ENCODE measurements around the gene CSK. TPM values are rescaled to one million over a fixed set of nuclear protein-coding genes. Genes with fewer than 3 reads are reported as not detected.

Gene CSK
- total RNA-seq, 4 donors from 2014 or later, result 33.1 to 45.2 (median 35.5) TPM

DNA sequence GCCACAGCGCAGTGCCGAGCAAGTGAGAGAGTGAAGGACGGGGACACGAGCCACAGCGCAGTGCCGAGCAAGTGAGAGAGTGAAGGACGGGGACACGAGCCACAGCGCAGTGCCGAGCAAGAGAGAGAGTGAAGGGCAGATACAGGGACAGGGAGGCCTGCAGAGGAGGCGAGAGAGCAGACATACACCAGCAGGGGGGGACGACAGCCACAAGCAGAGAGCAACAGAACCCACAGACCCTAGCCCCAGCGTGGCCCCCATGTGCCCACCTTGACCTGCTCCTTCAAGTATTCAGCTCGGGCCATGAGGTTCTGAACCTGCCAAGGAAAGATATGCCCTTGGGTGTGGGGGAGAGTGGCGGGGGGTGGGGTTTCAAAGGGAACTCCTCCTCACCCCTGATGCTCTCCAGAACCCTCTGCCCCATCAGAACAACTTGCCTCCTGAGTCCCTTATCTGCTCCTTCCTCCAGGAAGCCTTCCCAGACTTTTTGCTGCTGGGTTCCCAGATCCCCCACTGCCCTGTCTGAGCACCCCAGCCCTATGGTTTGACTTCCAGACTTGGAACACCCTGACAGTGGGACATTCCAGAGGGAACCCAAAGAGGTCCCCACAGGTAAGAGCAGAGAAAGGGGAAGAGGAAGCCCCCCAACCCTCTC is 55.7 kb downstream of the CSK start:
- TF ChIP-seq EP300 (IDR thresholded peaks at IDR 0.05), result no peak
- Histone ChIP-seq H3K4me3 (no peak overlapping the region), H3K4me1 (peaks cover 18% of the 10 kb centered on the region), H3K27me3 (no peaks in the 10 kb centered on the region), H3K27ac (no peak overlapping the region), H3K9me3 (no peaks in the 10 kb centered on the region), H3K36me3 (peaks cover 40% of the 10 kb centered on the region)
- 88% methylated on average over 15 of the region's 15 CpGs for WGBS
- no peak for DNase-seq (ENCODE audit: low spot score in 2 of 2)

DNA sequence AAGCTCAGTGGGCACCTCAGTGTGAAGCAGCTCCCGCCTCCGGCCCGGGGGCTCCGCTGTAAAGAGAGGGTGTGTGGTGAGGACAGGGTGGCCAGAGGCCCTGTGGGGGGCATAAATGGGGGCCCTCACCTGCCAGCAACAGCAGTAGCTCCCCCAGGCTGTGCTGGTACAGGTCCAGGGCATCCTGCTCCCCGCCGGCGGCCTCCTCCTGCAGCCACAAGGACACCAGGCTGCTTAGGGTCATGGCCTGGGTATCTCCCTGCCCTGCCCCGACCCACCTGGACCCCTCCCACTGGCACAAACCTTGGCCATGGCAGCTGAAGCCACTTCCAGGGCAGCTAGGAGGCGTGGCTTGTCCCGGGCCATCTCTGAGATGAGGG is 56.2 kb downstream of the CSK start:
- Histone ChIP-seq H3K9me3 (no peaks in the 10 kb centered on the region), H3K27ac (no peak overlapping the region), H3K4me3 (no peak overlapping the region), H3K4me1 (peaks cover 20% of the 10 kb centered on the region), H3K27me3 (no peaks in the 10 kb centered on the region), H3K36me3 (peaks cover 40% of the 10 kb centered on the region)
- TF ChIP-seq POLR2A (IDR thresholded peaks at IDR 0.05), result no peak
- TF ChIP-seq, protein P1, sequence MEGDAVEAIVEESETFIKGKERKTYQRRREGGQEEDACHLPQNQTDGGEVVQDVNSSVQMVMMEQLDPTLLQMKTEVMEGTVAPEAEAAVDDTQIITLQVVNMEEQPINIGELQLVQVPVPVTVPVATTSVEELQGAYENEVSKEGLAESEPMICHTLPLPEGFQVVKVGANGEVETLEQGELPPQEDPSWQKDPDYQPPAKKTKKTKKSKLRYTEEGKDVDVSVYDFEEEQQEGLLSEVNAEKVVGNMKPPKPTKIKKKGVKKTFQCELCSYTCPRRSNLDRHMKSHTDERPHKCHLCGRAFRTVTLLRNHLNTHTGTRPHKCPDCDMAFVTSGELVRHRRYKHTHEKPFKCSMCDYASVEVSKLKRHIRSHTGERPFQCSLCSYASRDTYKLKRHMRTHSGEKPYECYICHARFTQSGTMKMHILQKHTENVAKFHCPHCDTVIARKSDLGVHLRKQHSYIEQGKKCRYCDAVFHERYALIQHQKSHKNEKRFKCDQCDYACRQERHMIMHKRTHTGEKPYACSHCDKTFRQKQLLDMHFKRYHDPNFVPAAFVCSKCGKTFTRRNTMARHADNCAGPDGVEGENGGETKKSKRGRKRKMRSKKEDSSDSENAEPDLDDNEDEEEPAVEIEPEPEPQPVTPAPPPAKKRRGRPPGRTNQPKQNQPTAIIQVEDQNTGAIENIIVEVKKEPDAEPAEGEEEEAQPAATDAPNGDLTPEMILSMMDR (IDR thresholded peaks at IDR 0.05), result no peak
- WGBS, result 90% methylated on average over 7 of the region's 10 CpGs
- no peak for DNase-seq (ENCODE audit: low spot score in 2 of 2)

DNA sequence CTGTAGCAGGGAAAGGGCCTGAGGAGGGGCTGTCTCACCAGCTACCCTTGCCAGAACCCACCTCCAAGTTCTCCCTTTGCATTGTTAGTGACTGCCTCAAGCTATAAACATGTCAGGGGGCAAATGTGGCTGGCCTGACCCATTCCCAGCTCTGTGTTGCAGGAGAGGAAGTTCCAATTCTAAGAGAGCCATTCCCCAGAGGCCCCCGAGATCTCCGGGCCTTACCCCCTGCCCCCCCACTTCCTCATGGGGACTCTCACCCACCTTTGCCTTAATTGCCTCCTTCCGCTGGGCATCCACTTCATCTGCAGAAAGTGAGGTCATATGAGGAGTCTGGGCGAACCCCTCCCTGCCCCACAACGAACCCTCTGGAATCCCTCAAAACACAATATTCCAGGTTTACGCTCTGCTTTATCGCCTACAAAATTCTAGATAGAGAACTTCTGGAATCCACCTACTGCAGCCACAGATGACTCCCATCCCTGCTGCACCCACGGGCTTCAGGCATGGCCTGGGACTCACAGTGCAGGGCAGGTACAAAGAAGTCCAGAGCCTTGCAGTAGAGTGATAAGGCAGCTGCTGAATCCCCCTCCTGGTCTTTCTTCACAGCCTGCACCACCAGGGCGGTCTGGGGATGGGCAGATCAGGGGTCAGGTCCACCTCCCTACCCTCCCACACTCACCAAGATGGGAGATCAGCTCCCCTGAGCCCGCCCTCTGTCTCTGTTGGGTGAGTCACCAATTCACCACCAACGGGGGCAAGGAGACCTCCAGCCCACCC is 57.1 kb downstream of the CSK start:
- Histone ChIP-seq H3K27ac (no peak overlapping the region), H3K36me3 (peaks cover 40% of the 10 kb centered on the region), H3K4me3 (no peak overlapping the region), H3K4me1 (peaks cover 27% of the 10 kb centered on the region), H3K9me3 (no peaks in the 10 kb centered on the region), H3K27me3 (no peaks in the 10 kb centered on the region)
- no peak for DNase-seq (ENCODE audit: low spot score in 2 of 2)
- TF ChIP-seq POLR2AphosphoS5 (IDR thresholded peaks at IDR 0.05) (no peak), POLR2A (IDR thresholded peaks at IDR 0.05) (no peak), EP300 (IDR thresholded peaks at IDR 0.05) (no peak)
- TF ChIP-seq, protein P1 (IDR thresholded peaks at IDR 0.05), result no peak
- WGBS, result 88% methylated on average over 10 of the region's 11 CpGs

DNA sequence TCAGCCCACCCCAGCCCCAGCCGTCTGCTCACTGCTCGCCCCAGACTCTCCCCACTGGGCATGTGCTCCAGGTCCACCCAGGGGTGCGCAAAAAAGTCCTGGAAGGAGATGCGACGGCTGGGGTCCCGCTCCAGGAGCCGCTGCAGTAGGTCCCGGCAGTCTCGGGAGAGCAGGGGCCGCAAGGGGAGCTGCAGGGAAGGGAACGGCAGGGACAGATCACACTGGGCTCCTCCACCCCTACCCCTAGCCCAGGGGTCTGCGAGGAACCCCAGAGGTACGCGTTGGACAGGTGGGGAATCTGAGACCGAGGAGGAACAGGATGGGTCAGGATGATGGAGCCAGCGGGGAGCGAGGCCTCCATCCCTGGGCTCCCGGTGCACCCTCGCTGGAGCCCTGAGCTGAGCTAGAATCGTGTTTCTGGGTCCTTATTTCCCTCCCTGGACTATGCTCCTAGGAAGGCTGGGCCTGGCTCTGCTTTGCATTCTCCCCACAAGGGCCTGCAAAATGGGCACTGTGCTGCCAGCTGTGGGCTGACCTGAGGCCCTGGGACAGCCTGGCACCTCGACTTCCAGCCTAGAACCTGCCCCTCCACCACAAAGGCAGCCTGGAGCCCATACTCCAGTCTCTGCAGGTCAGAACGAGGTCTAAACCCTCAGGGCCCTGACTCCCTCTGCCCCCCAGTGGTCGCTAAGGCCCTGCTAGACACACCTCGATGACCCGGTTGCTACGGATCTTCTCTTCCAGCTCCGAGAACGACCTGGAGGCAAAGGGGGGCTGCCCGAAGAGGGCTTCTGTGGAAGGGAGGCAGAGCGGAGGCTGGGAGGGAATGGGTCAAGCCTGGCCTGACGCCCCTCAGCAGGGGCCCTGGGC is 57.9 kb downstream of the CSK start:
- H3K4me1 ChIP-seq, result peaks cover 35% of the 10 kb centered on the region
- H3K4me3 ChIP-seq, result no peak overlapping the region
- no peaks in the 10 kb centered on the region for H3K27me3 ChIP-seq
- 92% methylated on average over 23 of the region's 31 CpGs for WGBS
- H3K27ac ChIP-seq, result no peak overlapping the region
- no peaks in the 10 kb centered on the region for H3K9me3 ChIP-seq
- DNase-seq (ENCODE audit: low spot score in 2 of 2), result no peak
- peaks cover 45% of the 10 kb centered on the region for H3K36me3 ChIP-seq
- no peak for TF ChIP-seq POLR2A (IDR thresholded peaks at IDR 0.05)
- TF ChIP-seq, protein P1 (IDR thresholded peaks at IDR 0.05), result no peak
- no peak for TF ChIP-seq POLR2AphosphoS5 (IDR thresholded peaks at IDR 0.05)
- TF ChIP-seq EP300 (IDR thresholded peaks at IDR 0.05), result no peak

DNA sequence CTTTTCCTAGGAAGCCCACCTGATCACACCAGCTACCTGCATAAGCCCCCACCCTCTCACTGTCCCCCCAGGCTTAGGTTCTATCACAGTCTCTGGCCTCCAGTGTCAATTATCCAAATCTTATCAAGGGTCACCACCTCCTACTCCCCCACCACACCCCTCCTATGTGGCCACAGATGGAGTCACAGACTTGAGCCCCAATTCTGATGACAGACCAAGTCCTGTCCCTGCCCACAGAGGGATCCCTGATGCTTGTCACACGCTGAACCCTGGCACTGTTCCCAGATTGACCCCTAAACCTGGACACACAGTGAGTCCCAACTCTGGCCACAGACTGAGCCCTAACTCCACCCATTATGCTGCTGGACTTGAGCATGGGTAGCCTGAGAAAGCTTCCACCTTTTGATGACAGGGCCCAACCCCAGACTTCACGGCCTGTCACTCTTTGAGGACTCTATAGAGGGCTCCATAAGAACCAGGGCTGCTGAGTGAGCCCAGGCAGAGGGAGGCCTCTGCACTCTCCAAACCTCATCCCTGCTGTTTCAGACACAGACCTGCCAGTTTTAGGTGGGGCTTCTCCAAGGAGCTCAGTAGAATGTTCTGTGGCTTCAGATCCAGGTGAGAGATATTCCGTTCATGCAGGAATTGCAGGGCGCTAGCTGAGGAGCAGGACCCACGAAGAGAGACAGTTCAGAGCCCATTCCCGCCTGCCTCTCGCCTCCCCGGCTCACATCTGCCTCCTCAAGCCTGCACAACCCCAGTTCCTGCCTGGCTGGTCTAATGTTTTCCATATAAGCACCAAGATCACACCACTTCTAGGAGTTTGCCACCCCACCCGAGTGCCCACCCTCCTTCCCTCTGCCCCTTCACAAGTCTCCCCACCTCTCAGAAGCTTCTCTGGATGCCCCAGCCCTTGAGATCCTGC is 59.2 kb downstream of the CSK start:
- DNase-seq (ENCODE audit: low spot score in 2 of 2), result no peak
- TF ChIP-seq EP300 (IDR thresholded peaks at IDR 0.05), result no peak
- TF ChIP-seq, protein P1 (IDR thresholded peaks at IDR 0.05), result no peak
- TF ChIP-seq POLR2A (IDR thresholded peaks at IDR 0.05), result no peak
- no peak for TF ChIP-seq POLR2AphosphoS5 (IDR thresholded peaks at IDR 0.05)
- Histone ChIP-seq H3K9me3 (no peaks in the 10 kb centered on the region), H3K27me3 (no peaks in the 10 kb centered on the region), H3K36me3 (peaks cover 54% of the 10 kb centered on the region), H3K4me3 (no peak overlapping the region), H3K4me1 (peaks cover 38% of the 10 kb centered on the region), H3K27ac (no peak overlapping the region)
- WGBS, result 83% methylated on average over 7 of the region's 9 CpGs
